Hindlimb muscle (tissue), 1 donor: ENCODE measurements around the gene TAF12. TPM values are rescaled to one million over a fixed set of nuclear protein-coding genes. Genes with fewer than 3 reads are reported as not detected.
"Not testable (repeated sequence)": the region's sequence is repeated elsewhere in the genome, so short reads cannot be mapped to it uniquely, and the experiment has no call there.

Experiments used
- DNase-seq: peaks from one replicate; pipeline ENCODE4 v3.0.0-alpha.2; 2013
- polyA plus RNA-seq: library from polyadenylated mRNA; unstranded; fragments of 120-200 nt; gene quantifications from one replicate; pipeline ENCODE4 v1.2.1, GENCODE V29; 2013; ENCODE audit not compliant: insufficient read length

Gene TAF12
- polyA plus RNA-seq, 1 donor, result 28.6 TPM

DNA sequence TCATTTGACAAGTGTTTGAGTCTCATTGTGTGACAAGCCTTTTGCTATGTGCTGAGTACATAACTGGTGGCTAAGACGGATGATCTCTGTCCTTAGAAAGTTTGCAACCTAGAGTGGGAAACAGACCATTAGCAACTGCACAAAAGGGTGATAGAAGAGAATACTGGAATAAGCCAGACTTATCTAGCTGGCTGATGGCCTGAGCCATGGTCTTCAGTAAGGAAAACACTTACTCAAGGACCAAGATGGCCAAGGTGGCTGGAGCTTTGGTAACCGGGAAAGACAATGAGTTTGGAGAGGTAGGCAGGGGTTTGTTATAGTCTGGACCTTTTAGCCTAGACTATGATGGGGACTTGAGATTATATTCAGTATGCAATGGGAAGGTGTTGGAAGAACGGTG, 1.6 kb upstream of the TAF12 start:
- DNase-seq, result no peak

DNA sequence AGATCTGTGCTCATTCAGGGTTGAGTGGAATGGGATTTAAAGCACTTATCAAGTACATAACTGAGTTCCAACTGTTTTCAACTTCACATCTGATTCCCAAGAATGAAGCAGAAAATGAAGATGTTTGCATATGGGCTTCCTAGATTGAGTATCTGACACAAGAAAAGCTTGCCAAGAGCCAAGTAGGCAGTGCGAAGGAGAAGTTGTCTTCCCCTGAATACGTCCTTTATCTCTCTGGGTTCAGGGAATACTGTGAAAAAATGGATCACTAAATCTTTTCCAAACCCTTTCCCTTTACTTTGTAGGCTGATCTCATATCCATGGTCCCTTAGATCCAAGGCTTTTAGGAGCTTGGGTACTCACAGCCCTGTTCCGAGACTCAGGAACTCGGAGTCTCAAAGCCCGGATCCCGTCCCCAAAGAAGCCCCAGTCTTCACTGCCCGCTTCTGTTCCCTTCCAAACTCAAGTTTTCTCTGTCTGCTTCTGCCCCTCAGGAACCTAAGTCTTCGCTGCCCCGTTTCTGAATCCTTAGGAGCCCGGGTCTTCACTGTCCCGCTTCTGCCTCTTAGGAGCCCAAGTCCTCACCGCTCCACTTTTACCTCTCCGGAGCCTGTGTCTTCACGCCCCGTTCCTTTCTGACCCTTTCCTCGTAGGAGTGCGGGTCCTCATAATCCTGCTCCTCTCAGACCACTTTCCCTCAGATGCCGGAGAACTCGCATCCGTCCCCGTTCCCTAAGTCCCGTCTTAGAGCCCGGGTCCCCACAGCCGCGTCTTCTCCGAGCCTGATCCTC, 616 bp downstream of the TAF12 start:
- DNase-seq, result no peak

DNA sequence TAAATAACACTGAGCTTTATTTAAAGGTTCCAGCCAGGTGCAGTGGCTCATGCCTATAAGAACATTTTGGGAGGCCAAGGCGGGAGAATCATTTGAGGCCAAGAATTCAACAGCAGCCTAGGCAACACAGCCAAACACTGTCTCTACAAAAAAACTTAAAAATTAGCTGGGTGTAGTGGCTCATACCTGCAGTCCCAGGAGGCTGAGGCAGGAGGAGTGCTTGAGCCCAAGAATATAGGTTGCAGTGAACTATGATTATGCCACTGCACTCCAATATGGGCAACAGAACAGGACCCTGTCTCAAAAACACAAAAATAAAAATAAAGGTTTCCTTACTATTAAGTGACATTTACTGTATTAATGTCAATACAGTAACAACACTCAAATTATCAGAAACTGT, 2.1 kb downstream of the TAF12 start:
- DNase-seq, result no peak

DNA sequence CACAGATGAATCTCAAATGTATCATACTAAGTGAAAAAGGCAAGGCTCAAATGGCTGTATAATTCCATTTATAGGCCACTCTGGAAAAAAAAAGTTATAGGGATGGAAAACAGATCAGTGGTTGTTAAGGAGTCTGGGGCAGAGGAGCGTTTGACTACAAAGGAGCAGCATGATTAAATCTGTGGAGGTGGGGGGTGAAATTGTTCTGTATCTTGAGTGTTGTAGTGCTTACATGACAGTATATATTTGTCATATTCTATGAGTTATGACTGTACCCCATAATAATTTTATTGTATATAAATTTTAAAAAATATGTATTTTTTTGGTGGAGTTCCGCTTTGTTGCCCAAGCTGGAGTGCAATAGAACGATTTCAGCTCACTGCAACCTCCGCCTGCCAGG, 10.3 kb downstream of the TAF12 start:
- no peak for DNase-seq

DNA sequence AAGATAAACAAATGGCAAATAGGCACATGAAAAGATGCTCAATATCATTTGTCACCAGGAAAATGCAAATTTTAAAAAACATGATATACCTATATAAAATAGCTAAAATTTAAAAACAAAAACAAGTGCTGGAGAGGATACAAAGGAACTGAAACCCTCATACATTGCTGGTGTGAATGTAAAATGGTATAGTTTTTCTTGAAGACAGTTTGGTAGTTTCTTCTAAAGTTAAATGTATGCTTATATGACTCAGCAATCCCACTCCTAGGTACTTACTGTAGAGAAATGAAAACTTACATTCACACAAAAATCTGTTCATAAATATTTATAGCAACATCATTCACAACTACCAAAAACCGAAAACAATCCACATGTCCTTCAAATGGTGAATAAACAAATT, 11.2 kb downstream of the TAF12 start:
- no peak for DNase-seq

DNA sequence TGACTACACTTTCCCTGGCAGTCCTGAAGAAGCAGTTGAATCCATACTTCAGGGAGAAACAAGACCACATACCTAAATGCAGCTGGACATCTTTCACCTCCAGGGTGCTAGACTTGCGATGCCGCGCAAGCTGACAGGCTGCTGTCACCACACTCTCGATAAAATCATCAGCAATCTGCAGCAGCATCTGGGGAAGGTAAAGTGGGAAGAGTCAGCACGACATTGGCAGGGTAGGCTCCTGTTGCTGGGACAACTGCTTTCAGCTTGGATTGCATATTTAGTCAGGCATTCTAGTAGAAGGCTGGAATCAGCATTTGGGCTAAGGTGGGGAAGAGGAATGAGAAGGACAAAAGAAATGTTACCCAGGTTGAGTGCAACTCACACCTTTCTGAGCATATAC, 29.7 kb downstream of the TAF12 start:
- no peak for DNase-seq

DNA sequence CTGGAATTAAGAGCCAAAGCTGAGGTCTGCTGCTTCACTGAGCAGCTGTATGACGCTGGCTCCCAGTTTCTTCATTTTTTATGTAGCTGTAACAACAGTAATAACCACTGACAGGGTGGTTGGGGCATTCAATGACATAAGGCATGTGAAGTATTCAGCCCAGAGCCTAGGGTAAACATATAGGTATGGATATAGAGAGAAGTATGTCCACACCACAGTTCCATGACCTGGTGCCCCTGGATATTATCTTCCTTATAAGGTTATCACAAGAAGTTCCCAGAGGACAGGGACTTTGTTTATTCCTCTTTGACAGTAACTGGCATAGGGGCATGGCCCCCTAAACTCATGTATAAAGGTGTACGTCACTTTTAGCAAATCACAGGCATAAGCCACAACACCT, 36.1 kb downstream of the TAF12 start:
- no peak for DNase-seq

DNA sequence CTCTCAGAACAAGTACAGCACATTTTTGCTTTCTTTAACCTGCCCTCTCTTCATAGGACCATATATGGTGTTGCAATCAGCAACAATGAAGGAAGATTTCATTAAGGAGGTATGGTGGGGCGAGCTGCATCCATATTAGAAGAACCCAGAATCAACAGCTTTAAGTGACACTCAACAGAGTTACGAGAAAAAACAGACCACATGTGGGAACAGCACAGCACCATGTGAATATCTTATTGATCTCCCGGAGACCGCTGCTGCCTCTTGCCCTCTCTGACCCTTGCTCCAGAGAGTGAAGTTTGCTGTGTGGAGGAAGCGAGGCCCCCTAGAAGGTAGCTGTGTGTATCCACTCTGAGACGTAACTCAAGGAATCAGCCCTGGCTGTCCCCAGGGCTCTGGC, 37.9 kb downstream of the TAF12 start:
- DNase-seq, result no peak

DNA sequence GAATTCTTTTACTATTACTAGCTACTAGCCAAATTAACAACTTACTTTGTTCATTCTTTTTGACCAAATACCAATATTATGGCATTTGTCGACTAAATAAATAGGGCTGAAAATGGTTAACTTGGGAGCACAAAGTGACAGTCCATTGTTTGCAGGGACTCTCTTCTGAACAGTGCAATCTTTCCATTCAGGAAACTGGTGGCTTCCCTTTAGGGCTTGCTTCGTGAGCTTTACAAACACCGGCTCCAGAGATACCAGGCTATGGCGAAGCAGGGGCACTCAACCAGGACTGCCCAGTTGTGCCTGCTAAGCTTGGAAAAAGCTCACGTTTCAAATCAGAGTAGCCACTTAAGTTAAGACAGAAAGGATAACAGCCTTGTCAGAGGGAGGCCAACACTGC, 38.5 kb downstream of the TAF12 start:
- DNase-seq, result no peak

DNA sequence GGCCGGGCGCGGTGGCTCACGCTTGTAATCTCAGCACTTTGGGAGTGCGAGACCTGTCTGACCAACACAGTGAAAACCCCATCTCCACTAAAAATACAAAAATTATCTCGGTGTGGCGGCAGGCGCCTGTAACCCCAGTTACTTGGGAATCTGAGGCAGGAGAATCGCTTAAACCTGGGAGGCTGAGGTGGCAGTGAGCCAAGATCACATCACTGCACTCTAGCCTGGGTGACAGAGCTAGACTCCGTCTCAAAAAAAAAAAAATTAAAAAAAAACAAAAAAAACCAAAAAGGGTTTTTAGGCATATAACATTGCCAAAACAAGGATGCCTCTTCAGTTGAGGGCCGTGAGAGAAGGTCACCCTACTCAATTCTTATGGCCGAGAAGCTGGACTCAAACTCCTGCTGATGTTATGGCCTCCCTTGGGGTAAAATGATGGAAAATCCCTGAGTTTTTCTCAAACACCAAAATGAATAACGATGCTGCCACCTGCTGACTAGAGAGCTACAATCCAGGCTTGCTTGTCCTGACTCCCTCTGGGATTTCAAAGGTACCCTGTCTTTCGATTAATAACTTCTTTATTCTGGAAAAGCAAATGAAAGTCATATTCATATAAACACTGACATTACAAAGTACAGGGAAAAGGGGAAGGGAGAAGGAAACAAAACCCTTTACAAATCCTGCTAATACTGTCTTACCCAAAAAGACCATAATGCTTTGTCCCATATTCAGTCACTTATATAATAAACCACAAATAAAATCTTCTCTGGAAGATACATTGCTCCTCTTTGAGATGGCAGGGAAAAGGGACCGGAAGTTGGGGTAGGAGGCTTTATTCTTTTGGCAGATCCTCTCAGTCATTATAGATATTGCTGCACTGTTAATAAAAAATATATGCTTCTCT, 40.1 kb downstream of the TAF12 start:
- DNase-seq, result peak; percentile 84

DNA sequence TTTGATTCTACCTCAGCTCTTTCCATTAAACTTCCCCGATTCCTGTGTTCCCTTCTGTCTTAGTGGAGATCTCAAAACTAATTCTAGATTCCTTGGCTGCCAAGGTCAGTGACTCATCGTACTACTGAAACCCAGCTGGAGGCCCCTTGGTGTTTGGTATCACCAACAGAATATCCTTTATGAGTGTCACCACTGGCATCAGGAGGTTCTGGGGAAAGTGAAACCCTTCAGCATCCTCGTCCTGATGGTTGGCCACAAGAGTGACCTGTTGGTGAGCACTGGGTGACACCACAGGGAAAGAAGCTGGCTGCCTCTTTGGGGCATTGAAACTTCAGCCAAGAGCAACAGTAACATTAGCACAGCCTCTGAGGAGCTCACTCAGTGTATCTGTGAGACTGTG, 41.2 kb downstream of the TAF12 start:
- no peak for DNase-seq

DNA sequence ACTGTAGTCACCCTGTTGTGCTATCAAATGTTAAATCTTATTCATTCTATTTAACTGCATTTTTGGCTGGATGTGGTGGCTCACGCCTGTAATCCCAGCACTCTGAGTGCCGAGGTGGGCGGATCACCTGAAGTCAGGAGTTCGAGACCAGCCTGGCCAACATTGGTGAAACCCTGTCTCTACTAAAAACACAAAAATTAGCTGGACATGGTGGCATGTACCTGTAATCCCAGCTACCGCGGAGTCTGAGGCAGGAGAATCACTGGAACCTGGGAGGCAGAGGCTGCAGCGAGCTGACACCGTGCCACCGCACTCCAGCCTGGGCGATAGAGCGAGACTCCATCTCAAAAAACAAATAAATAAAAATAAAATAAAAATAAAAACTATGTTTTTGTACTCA, 46.6 kb downstream of the TAF12 start:
- DNase-seq, result not testable (repeated sequence)

DNA sequence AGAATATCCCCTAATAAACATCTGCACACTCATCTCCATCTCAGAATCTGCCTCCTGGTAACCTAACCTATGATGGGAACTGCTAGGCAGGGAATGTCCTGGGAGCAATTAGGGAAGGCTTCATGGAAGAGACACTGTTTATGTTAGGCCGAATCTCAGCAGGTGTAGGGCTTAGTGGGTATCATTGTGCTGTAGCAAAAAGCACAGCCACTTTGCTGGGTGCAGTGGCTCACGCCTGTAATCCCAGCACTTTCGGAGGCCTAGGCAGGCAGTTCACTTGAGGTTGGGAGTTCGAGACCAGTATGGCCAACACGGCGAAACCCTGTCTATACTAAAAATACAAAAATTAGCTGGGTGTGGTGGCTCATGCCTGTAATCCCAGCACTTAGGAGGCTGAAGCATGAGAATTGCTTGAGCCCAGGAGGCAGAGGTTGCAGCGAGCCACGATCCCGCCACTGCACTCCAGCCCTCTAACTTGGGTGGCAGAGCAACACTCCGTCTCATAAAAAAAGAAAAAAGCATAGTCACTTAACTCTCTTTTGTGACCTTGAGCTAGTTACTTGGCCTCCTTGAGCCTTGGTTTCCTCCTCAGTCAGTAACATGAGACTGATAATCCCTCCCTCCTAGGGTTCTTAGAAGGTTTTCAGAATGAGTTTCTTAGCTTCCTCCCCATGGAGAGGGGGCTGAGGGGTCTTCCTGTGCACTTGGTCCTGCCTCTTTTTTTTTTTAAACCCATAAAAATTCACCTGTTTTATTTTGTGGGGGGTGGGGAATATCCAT, 47.3 kb downstream of the TAF12 start:
- no peak for DNase-seq

DNA sequence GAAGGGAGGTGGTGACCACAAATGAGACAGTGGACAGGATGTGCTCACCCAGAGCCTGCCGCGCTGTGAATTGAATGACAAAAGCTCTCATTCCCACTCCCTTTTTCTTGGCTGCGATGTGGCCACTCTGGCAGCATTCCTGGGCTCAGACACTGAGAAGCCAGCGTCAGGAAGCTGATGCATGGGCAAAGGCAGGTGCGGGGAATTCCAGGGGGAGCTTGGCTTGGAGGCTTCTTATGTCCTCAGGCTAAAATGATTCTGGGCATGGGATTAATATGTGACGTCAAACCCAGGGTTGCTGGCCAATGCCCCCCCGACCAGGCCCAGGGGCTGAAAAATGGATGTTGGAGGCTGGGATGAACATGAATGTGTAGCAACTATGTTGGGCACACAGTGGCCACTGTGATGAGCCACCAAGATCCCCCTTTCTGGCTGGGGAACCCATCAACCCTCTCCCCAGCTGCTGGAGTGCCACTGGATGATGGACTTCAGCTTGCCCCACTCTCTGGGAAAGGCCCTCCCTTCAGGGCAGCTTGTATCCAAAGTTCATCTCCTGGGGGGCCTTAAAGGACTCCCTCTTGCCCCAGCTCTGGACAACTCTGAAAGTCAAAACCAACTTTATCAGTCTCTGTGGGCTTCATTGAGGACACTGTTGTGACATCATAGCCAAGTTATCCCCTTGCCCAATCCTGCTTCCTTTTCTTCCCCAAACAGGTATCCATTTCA, 48.0 kb downstream of the TAF12 start:
- DNase-seq, result peak; percentile 62

DNA sequence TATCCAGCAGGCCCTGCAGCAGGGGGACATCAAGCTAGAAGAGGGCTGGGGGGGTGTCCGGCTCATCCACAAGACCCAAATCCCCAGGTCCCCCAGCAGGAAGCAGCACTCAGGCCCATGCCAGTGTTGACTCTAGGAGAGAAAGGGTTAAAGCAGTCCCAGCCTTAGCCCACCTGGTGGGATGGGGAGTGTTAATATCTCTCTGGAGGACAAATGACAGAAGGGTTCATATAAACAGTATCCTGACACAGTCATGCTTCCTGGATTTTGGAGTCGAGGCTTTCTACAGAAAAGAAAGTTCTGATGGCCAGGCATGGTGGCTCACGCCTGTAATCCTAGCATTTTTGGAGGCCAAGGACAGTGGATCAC, 48.9 kb downstream of the TAF12 start:
- DNase-seq, result not testable (repeated sequence)

DNA sequence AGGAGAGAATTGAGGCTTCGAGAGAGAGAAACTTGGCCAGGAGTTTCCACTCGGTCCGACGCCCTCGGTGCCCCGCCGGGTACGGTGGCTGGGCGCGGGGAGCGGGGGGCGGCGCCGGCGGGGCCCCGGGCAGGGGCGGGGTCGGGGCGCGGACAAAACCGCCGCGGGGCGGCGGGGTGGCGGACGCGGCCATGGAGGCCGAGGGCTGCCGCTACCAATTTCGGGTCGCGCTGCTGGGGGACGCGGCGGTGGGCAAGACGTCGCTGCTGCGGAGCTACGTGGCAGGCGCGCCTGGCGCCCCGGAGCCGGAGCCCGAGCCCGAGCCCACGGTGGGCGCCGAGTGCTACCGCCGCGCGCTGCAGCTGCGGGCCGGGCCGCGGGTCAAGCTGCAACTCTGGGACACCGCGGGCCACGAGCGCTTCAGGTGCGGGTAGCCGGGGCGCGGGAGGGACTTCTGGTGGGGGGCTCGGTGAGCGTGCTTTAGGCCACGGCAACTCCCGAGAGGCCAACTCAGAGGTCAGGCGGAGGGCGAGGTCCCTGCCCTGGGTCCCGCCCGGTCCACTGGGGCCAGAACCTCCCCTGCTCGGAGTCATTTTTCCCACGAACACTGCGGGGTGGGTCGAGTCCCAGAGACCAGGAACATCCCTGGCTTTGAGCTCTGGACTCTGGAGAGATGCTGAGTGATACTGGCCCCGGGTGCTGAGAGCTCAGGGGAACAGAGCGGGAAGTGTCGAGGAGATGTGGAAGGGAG, 50.4 kb downstream of the TAF12 start:
- peak; percentile 46 for DNase-seq

DNA sequence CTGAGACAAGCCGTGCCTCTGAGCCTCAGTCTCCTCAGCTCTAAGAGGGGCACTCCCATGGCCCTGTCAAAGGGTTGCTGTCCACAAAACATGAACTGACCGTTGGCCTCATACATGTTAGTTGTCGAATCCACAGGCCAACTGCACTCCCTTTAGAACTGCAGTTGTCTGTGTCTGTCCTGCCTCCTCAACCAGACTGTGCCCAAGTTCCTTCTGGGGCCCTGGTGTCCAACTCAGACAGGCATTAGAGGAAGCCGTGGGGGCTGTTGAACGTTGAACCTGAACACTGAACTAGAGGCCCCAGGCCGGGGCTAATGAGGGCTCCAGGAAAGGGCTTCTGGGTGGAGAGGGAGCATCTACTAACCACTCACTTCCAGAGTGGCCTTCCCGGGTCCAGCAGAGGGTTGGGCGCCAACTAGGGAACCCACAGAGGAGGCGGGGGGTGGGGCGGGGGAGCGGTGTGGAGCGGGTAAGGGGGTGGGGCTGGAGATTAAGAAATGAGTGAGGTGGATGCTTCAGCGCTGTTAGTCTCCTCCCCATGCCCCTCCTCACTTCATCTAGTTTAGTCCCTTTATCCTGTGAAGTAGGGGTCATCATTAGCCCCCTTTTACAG, 51.1 kb downstream of the TAF12 start, which contains the start of gene RAB42:
RAB42 (plus strand) TSS at position 558 of the 613 bp plus-strand sequence. CDS start 247 bp downstream, outside the sequence.
- no peak for DNase-seq

DNA sequence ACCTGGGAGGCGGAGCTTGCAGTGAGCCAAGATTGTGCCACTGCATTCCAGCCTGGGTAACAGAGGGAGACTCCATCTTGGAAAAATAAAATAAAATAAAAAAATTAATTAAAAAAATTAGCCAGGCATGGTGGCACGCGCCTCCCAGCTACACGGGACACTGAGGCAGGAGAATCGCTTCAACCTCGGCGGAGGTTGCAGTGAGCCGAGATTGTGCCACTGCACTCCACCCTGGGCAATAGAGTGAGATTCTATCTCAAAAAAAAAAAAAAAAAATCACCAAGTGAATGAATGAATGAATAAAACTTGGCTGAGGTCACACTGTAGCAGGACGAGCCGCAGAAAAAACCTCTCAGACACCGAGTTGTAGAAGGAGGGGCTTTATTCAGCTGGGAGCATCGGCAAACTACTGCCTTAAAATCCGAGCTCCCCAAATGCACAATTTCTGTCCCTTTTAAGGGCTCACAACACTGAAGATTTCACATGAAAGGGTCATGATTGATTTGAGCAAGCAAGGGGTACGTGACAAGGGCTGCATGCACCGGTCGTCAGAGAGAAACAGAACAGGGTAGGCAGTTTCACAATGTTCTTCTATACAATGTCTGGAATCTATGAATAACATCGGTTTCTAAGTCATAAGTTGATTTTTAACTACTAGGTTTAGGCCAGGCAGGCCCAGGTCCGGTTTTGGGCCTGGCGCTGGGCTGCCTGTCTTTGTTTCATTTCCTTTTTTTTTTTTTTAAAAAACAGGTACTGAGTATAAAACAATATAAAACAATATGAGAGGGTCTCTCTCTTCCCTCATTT, 56.1 kb downstream of the TAF12 start:
- DNase-seq, result not testable (repeated sequence)

DNA sequence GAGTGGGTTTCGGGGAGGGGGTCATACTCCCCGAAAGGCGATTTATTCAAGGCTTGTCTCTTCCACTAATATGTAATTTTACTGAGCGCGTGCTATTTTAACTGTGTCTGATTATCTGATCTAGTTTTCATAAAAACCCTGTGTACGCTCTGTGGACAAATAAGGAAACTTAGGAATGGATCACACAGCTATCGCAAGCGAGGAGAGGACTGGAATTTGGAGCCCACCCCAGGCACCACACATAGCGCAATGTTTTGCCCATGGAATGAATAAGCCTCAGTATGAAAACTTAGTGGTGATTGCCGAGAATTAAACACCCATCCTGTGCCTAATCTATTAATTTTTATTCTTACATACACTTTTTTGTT, 60.6 kb downstream of the TAF12 start:
- DNase-seq, result no peak
